Osteocyte (in vitro differentiated cells): ENCODE results near the gene HMX1. TPM values are rescaled to one million over a fixed set of nuclear protein-coding genes. Genes with fewer than 3 reads are reported as not detected.

Experiments used
- DNase-seq: peaks from one replicate; pipeline ENCODE4 v3.0.0; 2021; ENCODE audit warnings: mixed read lengths; ENCODE audit not compliant: unreplicated experiment; ENCODE audit errors: extremely low spot score
- H3K27ac Mint-ChIP-seq: one replicate; pipeline ENCODE4 v1.8.0; 2021; ENCODE audit warnings: mild to moderate bottlenecking, mixed read lengths; ENCODE audit not compliant: unreplicated experiment
- H3K27me3 Mint-ChIP-seq: one replicate; pipeline ENCODE4 v1.8.0; 2021; ENCODE audit warnings: mixed read lengths; ENCODE audit not compliant: unreplicated experiment
- H3K36me3 Mint-ChIP-seq: one replicate; pipeline ENCODE4 v1.8.0; 2021; ENCODE audit warnings: mixed read lengths; ENCODE audit not compliant: unreplicated experiment
- H3K4me1 Mint-ChIP-seq: one replicate; pipeline ENCODE4 v1.8.0; 2021; ENCODE audit warnings: mixed read lengths; ENCODE audit not compliant: unreplicated experiment
- H3K4me3 Mint-ChIP-seq: one replicate; pipeline ENCODE4 v1.8.0; 2021; ENCODE audit warnings: mild to moderate bottlenecking, moderate library complexity, mixed read lengths; ENCODE audit not compliant: unreplicated experiment
- H3K9me3 Mint-ChIP-seq: one replicate; pipeline ENCODE4 v1.8.0; 2021; ENCODE audit warnings: mixed read lengths; ENCODE audit not compliant: unreplicated experiment
- CTCF ChIP-seq: fragments of 200-600 bp; sonication (generic); IDR thresholded peaks from 2 replicates; pipeline ENCODE4 v1.5.0; 2021; ENCODE audit warnings: antibody characterized with exemption, mild to moderate bottlenecking, moderate library complexity
- total RNA-seq: library from RNA; stranded (reverse); gene quantifications from 2 replicates; pipeline ENCODE4 v1.2.1, GENCODE V29; 2021

The HMX1 gene
- total RNA-seq, 1 donor from 2014 or later = 3.5 TPM

- DNase-seq = peak; percentile 80
- Mint-ChIP-seq H3K4me1 (no peaks in the 10 kb centered on the region), H3K27ac (no peak overlapping the region), H3K9me3 (no peaks in the 10 kb centered on the region), H3K36me3 (no peaks in the 10 kb centered on the region), H3K27me3 (peaks cover 14% of the 10 kb centered on the region), H3K4me3 (no peak overlapping the region)
- no peak for TF ChIP-seq CTCF
These were observed 52.0 kb downstream of the HMX1 start for GRCh38 chr4:8819473-8820177.

- H3K36me3 Mint-ChIP-seq = no peaks in the 10 kb centered on the region
- DNase-seq = peak; percentile 69
- H3K4me1 Mint-ChIP-seq = no peaks in the 10 kb centered on the region
- no peak overlapping the region for H3K27ac Mint-ChIP-seq
- TF ChIP-seq CTCF = no peak
- no peaks in the 10 kb centered on the region for H3K9me3 Mint-ChIP-seq
- no peak overlapping the region for H3K4me3 Mint-ChIP-seq
- H3K27me3 Mint-ChIP-seq = peaks cover 12% of the 10 kb centered on the region
These were observed 52.6 kb downstream of the HMX1 start for GRCh38 chr4:8819019-8819418.

GRCh38 chr4:8818063-8818881 is 53.4 kb downstream of the HMX1 start:
- no peaks in the 10 kb centered on the region for H3K9me3 Mint-ChIP-seq
- peaks cover 9% of the 10 kb centered on the region for H3K27me3 Mint-ChIP-seq
- no peak for TF ChIP-seq CTCF
- H3K4me1 Mint-ChIP-seq = no peaks in the 10 kb centered on the region
- peak; percentile 77 for DNase-seq
- H3K27ac Mint-ChIP-seq = no peak overlapping the region
- H3K4me3 Mint-ChIP-seq = no peak overlapping the region
- no peaks in the 10 kb centered on the region for H3K36me3 Mint-ChIP-seq

GRCh38 chr4:8817813-8818062 is 53.9 kb downstream of the HMX1 start:
- Mint-ChIP-seq H3K27me3 (peaks cover 9% of the 10 kb centered on the region), H3K27ac (no peak overlapping the region), H3K4me1 (no peaks in the 10 kb centered on the region), H3K36me3 (no peaks in the 10 kb centered on the region), H3K9me3 (no peaks in the 10 kb centered on the region), H3K4me3 (no peak overlapping the region)
- TF ChIP-seq CTCF = no peak
- no peak for DNase-seq

- H3K4me3 Mint-ChIP-seq = no peak overlapping the region
- H3K36me3 Mint-ChIP-seq = no peaks in the 10 kb centered on the region
These were observed 54.4 kb downstream of the HMX1 start for GRCh38 chr4:8817096-8817812.

More at GRCh38 chr4:8817096-8817812, 54.4 kb downstream of the HMX1 start:
- H3K27ac Mint-ChIP-seq = no peak overlapping the region
- H3K9me3 Mint-ChIP-seq = no peaks in the 10 kb centered on the region
- peaks cover 9% of the 10 kb centered on the region for H3K27me3 Mint-ChIP-seq
- DNase-seq = peak; percentile 59
- no peak for TF ChIP-seq CTCF
- H3K4me1 Mint-ChIP-seq = no peaks in the 10 kb centered on the region
